GM10266 (cell line): ENCODE data around the gene GRM7.

Experiments
- DNase-seq: peaks from one replicate; pipeline ENCODE4 v3.0.0; 2012; ENCODE audit errors: extremely low spot score
- TF ChIP-seq, protein P1 (sequence below): IDR thresholded peaks from 2 replicates; pipeline ENCODE4 v1.5.1; 2012; ENCODE audit warnings: mild to moderate bottlenecking, low read depth; ENCODE audit not compliant: control insufficient read depth, insufficient read depth; ENCODE audit errors: missing control alignments

The GRM7 gene

GRCh38 chr3:7377103-7377502, 516.2 kb downstream of the GRM7 start:
- TF ChIP-seq, protein P1, sequence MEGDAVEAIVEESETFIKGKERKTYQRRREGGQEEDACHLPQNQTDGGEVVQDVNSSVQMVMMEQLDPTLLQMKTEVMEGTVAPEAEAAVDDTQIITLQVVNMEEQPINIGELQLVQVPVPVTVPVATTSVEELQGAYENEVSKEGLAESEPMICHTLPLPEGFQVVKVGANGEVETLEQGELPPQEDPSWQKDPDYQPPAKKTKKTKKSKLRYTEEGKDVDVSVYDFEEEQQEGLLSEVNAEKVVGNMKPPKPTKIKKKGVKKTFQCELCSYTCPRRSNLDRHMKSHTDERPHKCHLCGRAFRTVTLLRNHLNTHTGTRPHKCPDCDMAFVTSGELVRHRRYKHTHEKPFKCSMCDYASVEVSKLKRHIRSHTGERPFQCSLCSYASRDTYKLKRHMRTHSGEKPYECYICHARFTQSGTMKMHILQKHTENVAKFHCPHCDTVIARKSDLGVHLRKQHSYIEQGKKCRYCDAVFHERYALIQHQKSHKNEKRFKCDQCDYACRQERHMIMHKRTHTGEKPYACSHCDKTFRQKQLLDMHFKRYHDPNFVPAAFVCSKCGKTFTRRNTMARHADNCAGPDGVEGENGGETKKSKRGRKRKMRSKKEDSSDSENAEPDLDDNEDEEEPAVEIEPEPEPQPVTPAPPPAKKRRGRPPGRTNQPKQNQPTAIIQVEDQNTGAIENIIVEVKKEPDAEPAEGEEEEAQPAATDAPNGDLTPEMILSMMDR: no peak
- DNase-seq: no peak

DNA sequence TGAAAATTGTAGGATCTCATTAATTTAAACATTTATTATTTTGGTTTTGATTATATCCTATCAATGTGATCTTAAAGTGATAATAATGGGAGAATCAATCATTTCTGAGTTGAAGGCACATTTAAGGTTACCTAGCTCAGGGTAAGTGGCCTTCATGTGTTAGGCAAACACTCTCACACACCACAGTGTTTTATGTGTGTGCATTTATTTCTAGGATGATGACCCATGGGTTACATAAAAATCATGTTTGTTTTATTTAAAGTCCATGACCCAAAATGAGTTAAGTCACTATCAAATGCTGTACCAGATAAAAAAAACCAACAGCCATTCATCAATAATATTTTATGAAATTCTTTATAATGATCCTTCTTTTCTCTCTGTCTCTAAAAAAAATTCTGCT, 520.8 kb downstream of the GRM7 start:
- DNase-seq: no peak
- TF ChIP-seq, protein P1: no peak

GRCh38 chr3:7382293-7383010, 521.5 kb downstream of the GRM7 start:
- TF ChIP-seq, protein P1: no peak
- DNase-seq: no peak

DNA sequence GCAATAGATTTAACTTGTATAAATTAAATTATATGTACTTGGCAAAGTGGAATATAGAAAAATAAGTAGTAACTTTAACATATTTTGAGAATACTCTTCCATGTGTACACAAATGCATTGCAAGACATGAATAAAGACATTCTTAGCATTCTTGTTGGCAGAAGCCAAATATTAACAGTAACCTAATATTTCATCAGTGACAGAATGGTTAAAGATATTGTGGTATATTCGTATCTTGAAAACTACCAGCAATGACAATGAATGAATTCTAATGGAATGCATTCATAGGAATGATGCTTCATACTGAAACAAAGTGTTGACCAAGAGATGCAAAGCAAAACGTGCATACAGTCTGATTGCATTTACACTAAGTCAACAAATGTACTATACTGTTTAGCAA, 524.7 kb downstream of the GRM7 start:
- no peak for DNase-seq
- TF ChIP-seq, protein P1: no peak

DNA sequence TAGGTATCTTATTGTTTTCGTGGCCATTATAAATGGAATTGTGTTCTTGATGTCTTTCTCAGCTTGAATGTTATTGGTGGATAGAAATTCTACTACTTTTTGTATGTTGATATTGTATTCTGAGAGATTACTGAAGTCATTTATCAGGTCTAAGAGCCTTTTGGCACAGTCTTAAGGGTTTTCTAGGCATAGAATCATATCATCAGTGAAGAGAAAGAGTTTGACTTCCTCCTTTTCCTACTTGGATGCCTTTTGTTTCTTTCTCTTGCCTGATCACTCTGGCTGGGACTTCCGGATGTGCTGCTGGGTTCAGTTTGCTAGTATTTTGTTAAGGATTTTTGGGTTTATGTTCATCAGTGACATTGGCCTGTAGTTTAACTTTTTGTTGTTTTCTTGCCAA, 527.1 kb downstream of the GRM7 start:
- no peak for DNase-seq

GRCh38 chr3:7392206-7392605, 531.3 kb downstream of the GRM7 start:
- TF ChIP-seq, protein P1: no peak
- no peak for DNase-seq

More for the DNA sequence above, 527.1 kb downstream of the GRM7 start:
- TF ChIP-seq, protein P1: no peak

GRCh38 chr3:7393944-7394605, 533.2 kb downstream of the GRM7 start:
- DNase-seq: no peak
- TF ChIP-seq, protein P1: no peak
